DMS 273 (cell line): Measurements from ENCODE around the gene PPM1M.
A peak's percentile ranks its signal among the peaks of the same experiment; 100 is the strongest.

ENCODE experiments used
- DNase-seq: peaks from one replicate; lab custom pipeline; 2025; ENCODE audit not compliant: unreplicated experiment; lab: John Stamatoyannopoulos, UW

PPM1M gene, protein sequence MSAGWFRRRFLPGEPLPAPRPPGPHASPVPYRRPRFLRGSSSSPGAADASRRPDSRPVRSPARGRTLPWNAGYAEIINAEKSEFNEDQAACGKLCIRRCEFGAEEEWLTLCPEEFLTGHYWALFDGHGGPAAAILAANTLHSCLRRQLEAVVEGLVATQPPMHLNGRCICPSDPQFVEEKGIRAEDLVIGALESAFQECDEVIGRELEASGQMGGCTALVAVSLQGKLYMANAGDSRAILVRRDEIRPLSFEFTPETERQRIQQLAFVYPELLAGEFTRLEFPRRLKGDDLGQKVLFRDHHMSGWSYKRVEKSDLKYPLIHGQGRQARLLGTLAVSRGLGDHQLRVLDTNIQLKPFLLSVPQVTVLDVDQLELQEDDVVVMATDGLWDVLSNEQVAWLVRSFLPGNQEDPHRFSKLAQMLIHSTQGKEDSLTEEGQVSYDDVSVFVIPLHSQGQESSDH

GRCh38 chr3:52245322-52246263 is at the start of gene PPM1M:
TSS of gene PPM1M (plus strand) at chr3:52245759. CDS start at chr3:52245825, 66 bp downstream.
- DNase-seq = peak; percentile 63

GRCh38 chr3:52195823-52196331 is 49.7 kb upstream of the PPM1M start:
- DNase-seq = no peak

DNA sequence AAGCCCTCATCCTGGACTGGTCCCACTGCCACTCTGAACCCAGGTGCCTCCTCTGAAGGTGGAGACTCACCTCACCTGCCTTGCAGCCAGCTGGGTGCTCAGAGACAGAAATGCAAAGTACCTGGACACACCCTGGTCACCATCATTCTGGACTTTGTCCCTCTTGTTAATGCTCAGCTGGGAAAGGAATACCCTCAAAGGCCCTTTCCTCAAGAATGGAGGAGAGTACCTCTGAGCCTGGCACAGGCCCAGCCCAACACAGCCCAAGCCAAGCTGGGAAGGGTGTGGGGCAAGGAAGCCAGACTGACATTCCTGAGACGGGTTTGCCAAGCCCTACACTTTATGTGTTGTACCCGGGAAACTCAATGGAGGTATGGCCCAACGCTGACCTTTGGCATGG is 48.6 kb upstream of the PPM1M start:
- no peak for DNase-seq

DNA sequence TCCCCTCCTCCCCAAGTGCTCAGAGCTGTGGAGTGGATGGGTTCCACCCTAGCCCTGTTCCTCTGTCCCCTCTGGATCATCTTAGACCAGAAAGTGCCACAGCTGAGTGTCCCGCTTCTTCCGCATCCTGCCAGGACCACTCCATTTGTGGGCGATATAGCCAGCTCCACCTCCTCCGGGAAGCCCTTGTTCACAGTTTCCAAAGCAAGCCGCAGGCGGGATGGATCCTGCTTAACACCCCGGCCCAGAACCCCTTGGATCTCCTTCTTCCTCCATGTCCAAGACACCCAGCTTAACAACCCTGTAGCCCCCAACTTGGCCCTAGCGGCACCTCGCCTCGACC is 48.1 kb upstream of the PPM1M start:
- no peak for DNase-seq

- DNase-seq = peak; percentile 94
Measured at GRCh38 chr3:52197842-52198625, 47.5 kb upstream of the PPM1M start, which contains the start of gene ALAS1. TSS of gene ALAS1 (plus strand) at chr3:52198160. CDS start at chr3:52199242, 1,082 bp downstream.

GRCh38 chr3:52198643-52199608 is 46.6 kb upstream of the PPM1M start:
- DNase-seq = no peak

DNA sequence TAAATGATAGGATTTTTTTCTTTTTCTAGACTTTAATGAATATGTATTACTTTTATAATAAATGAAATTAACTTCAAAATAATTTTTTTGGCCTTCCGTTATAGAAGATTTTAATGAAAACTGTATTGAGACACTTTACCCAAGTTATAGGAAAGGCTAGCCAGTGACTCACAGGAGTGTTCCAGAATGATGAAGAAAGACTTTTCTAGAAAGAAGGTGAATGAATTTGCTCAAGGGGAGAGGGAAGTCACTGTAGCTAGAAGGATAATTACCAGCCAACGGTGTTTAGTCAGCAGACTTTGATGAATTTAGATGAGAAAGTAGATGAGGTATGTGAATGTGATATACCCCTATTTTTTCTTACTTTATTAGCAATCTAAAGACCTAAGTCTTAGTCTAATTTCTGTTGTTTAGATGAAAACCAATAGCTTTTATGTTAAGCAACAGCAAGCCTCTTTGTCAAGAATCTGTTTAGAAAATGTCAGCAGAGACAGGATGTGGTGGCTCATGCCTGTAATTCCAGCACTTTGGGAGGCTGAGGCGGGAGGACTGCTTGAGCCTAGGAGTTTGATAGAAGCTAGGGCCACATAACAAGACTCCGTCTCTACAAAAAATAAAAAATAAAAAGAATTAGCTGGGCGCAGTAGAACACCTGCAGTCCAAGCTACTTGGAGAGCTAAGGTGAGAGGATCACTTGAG is 44.4 kb upstream of the PPM1M start:
- DNase-seq = no peak

- DNase-seq = no peak
Measured at GRCh38 chr3:52202384-52203077, 43.0 kb upstream of the PPM1M start.

- DNase-seq = no peak
Measured at GRCh38 chr3:52203701-52204100, 41.9 kb upstream of the PPM1M start.

GRCh38 chr3:52204337-52205073 is 41.1 kb upstream of the PPM1M start:
- DNase-seq = peak; percentile 24

- DNase-seq = no peak
Measured at GRCh38 chr3:52205727-52206372, 39.7 kb upstream of the PPM1M start.

- DNase-seq = no peak
Measured at GRCh38 chr3:52208556-52208955, 37.0 kb upstream of the PPM1M start.

DNA sequence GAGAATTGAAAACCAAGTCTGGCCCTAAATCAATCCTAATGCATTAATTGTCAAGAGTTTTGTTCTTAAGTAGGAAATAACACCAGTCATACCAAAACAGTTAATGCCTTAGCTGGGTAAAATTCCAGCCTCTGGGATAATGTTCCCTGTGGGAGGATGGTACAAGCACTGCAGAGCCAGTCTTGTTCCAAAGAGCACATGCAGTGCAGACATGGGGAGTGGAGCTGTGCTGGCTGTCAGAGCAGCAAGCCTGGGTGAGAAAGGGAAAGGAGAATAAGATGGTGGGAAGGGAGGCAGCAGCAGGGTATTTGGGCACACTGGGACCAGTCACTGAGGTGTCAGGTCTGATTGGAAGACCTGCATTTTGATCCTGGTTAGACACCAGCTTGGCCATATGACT is 35.5 kb upstream of the PPM1M start:
- DNase-seq = no peak

GRCh38 chr3:52210550-52211046 is 35.0 kb upstream of the PPM1M start:
- no peak for DNase-seq

DNA sequence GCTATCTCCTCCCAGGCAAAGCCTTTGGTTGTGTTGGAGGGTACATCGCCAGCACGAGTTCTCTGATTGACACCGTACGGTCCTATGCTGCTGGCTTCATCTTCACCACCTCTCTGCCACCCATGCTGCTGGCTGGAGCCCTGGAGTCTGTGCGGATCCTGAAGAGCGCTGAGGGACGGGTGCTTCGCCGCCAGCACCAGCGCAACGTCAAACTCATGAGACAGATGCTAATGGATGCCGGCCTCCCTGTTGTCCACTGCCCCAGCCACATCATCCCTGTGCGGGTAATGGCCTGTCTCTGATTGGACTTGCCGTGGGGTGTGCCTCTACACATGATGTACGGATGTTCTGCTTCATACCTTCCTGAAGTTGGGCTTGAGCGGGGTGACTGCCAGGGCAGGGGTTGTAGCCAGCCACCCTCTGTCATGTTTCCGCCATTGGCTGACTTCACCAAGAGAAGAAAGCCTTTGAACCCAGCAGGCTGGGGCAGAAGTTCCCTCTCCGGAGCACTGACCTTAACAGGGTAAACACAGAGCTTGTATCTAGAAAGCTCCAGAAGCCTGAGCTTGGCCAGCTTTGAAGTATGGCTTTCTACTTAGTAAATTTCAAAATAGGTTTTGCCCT is 34.2 kb upstream of the PPM1M start:
- DNase-seq = no peak

- no peak for DNase-seq
Measured at GRCh38 chr3:52213005-52213404, 32.6 kb upstream of the PPM1M start.

- no peak for DNase-seq
Measured at GRCh38 chr3:52213901-52214300, 31.7 kb upstream of the PPM1M start.
